Tibial nerve (tissue), 3 donors: ENCODE results near the gene KLRB1.

Experiments used
- POLR2A ChIP-seq, 2 donors: fragments of 450-650 bp; IDR thresholded peaks; one replicate each; pipeline ENCODE4 v1.6.1; 2017; ENCODE audit warnings: antibody characterized with exemption in 2 of 2, mild to moderate bottlenecking in 2 of 2, moderate library complexity in 2 of 2
- TF ChIP-seq, protein P1 (sequence below), 5 experiments: fragments of 200-600 bp in 3 of 5; fragments of 450-650 bp in 2 of 5; sonication (generic) in 3 of 5; IDR thresholded peaks; one replicate each; pipeline ENCODE4 v1.5.1; 2016 to 2019; ENCODE audit warnings: antibody characterized with exemption in 5 of 5, mild to moderate bottlenecking in 3 of 5, moderate library complexity in 2 of 5

DNA sequence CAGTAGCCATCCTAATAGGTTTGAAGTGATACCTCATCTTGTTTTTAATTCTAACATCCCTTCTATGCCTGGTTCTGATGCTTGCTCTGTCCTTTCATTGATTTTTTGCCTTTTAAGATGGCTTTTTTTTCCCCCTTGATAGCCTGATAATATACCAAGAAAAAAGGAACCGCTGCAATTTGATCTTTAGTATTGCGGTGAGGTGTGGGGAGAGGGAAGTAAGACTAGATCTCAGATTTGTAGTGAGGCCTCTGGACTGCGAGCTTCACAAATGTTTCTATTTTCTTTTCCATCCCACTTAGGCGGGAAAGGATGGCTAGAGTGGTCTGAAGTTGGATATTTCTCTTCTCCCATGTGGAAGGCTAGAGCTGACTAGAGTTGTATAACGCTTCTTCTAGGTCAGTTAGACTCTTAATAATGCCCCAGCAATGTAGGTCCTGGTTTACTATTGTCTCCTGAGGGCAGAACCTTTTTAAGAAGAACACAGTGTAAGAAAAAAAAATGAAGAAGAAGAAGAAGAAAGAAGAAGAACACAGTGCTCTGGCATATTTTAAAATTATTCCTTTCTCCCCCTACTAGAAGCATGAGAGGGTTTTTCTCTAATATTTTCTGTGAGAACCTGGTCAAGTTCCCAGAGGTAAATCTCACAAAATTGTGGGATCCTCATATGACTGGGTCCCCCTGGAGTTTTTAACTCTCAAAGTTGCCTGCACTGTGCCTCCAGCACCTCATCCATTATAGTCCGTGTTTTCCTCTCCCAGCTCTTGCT lies 11.9 kb upstream of the KLRB1 start:
- TF ChIP-seq, protein P1, sequence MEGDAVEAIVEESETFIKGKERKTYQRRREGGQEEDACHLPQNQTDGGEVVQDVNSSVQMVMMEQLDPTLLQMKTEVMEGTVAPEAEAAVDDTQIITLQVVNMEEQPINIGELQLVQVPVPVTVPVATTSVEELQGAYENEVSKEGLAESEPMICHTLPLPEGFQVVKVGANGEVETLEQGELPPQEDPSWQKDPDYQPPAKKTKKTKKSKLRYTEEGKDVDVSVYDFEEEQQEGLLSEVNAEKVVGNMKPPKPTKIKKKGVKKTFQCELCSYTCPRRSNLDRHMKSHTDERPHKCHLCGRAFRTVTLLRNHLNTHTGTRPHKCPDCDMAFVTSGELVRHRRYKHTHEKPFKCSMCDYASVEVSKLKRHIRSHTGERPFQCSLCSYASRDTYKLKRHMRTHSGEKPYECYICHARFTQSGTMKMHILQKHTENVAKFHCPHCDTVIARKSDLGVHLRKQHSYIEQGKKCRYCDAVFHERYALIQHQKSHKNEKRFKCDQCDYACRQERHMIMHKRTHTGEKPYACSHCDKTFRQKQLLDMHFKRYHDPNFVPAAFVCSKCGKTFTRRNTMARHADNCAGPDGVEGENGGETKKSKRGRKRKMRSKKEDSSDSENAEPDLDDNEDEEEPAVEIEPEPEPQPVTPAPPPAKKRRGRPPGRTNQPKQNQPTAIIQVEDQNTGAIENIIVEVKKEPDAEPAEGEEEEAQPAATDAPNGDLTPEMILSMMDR (IDR thresholded peaks at IDR 0.05): no peak
- TF ChIP-seq POLR2A (IDR thresholded peaks at IDR 0.05): no peak
